B cell (primary cell): ENCODE measurements around the gene NSD1. TPM values are rescaled to one million over a fixed set of nuclear protein-coding genes. Genes with fewer than 3 reads are reported as not detected.

ENCODE experiments used
- ATAC-seq: fragments of 200-7000 bp; cut with Tn5 transposase; one replicate; pipeline ENCODE4 v1.10.0; 2021; ENCODE audit warnings: low read depth, mild to moderate bottlenecking, moderate number of reproducible peaks, moderate library complexity
- CTCF ChIA-PET: fragments of 350-600 bp; sonication (Branson Sonifier 250); formaldehyde crosslinking; loops from one replicate; lab custom pipeline; 2021; ENCODE audit warnings: antibody characterized with exemption, inconsistent platforms; lab: Charles Lee
- POLR2A ChIA-PET: fragments of 350-600 bp; sonication (Branson Sonifier 250); formaldehyde crosslinking; loops from one replicate; lab custom pipeline; 2021; ENCODE audit warnings: antibody characterized with exemption; lab: Charles Lee
- DNase-seq: peaks from one replicate; pipeline ENCODE4 v3.0.0; 2013
- H2AFZ ChIP-seq: 2 replicates; pipeline ENCODE4 v1.6.1; 2012; ENCODE audit warnings: mild to moderate bottlenecking, low read depth, low read length; ENCODE audit not compliant: insufficient read depth, poor library complexity, severe bottlenecking
- H3K27ac ChIP-seq, 2 donors: 1 replicate in 1 of 2; 2 replicates in 1 of 2; pipeline ENCODE4 v1.5.1; 2012 to 2013; ENCODE audit warnings: low read length in 2 of 2, mild to moderate bottlenecking in 2 of 2, moderate library complexity in 1 of 2
- H3K27me3 ChIP-seq, 4 experiments: fragments of 200-600 bp in 1 of 4; sonication (generic) in 1 of 4; replicated peaks in 1 of 4; 1 replicate in 2 of 4; 2 replicates in 2 of 4; pipeline versions ENCODE4 v1.6.1 to v1.7.0; 2013 to 2016; ENCODE audit warnings: low read length in 3 of 4, mild to moderate bottlenecking in 2 of 4, mixed read lengths in 1 of 4, moderate library complexity in 1 of 4; ENCODE audit not compliant: insufficient read depth in 4 of 4, control insufficient read depth in 3 of 4; ENCODE audit errors: control extremely low read depth in 1 of 4
- H3K36me3 ChIP-seq, 2 experiments: replicated peaks in 1 of 2; 1 replicate in 1 of 2; 2 replicates in 1 of 2; pipeline versions ENCODE4 v1.6.1 to v1.7.1; 2013; ENCODE audit warnings: low read length in 1 of 2; ENCODE audit not compliant: insufficient read depth in 2 of 2, control insufficient read depth in 1 of 2; ENCODE audit errors: control extremely low read depth in 1 of 2, extremely low read depth in 1 of 2
- H3K4me1 ChIP-seq, 2 donors: fragments of 200-600 bp in 1 of 2; sonication (generic) in 1 of 2; 1 replicate in 1 of 2; 2 replicates in 1 of 2; pipeline versions ENCODE4 v1.5.1 to v1.6.1; 2013 to 2017; ENCODE audit warnings: low read length in 2 of 2; ENCODE audit not compliant: control insufficient read depth in 2 of 2, insufficient read depth in 2 of 2
- H3K4me2 ChIP-seq: replicated peaks from 2 replicates; pipeline ENCODE3; 2012; ENCODE audit warnings: mild to moderate bottlenecking, low read depth, low read length; ENCODE audit not compliant: poor library complexity, severe bottlenecking
- H3K4me3 ChIP-seq, 5 experiments: fragments of 200-600 bp in 1 of 5; sonication (generic) in 1 of 5; 1 replicate in 3 of 5; 2 replicates in 2 of 5; pipeline versions ENCODE4 v1.5.1 to v1.7.0; 2011 to 2016; ENCODE audit warnings: low read length in 4 of 5, mild to moderate bottlenecking in 4 of 5, low read depth in 2 of 5, control low read depth in 1 of 5, moderate library complexity in 1 of 5; ENCODE audit not compliant: insufficient read depth in 1 of 5; ENCODE audit errors: control extremely low read depth in 1 of 5, extremely low read depth in 1 of 5
- H3K79me2 ChIP-seq: fragments of 200-600 bp; sonication (generic); one replicate; pipeline ENCODE4 v1.6.0; 2016; ENCODE audit warnings: low read length; ENCODE audit not compliant: control insufficient read depth, insufficient read depth
- H3K9ac ChIP-seq: fragments of 200-600 bp; sonication (generic); 2 replicates; pipeline ENCODE4 v1.6.1; 2017; ENCODE audit warnings: mild to moderate bottlenecking, low read length, moderate library complexity
- H3K9me3 ChIP-seq, 3 donors: one replicate each; pipeline versions ENCODE4 v1.6.1 to v1.7.1; 2013; ENCODE audit warnings: low read length in 2 of 3; ENCODE audit not compliant: control insufficient read depth in 2 of 3, insufficient read depth in 1 of 3; ENCODE audit errors: control extremely low read depth in 1 of 3
- H4K20me1 ChIP-seq: 2 replicates; pipeline ENCODE4 v1.6.0; 2012; ENCODE audit warnings: mild to moderate bottlenecking, low read length; ENCODE audit not compliant: insufficient read depth, control insufficient read depth, poor library complexity, severe bottlenecking
- H3K27ac Mint-ChIP-seq: one replicate; pipeline ENCODE4 v1.8.0; 2021; ENCODE audit warnings: mixed read lengths
- H3K27me3 Mint-ChIP-seq: one replicate; pipeline ENCODE4 v1.8.0; 2021; ENCODE audit warnings: mixed read lengths
- H3K4me1 Mint-ChIP-seq: one replicate; pipeline ENCODE4 v1.8.0; 2021; ENCODE audit warnings: mixed read lengths
- H3K4me3 Mint-ChIP-seq: one replicate; pipeline ENCODE4 v1.8.0; 2021; ENCODE audit warnings: mixed read lengths
- H3K9me3 Mint-ChIP-seq: one replicate; pipeline ENCODE4 v1.8.0; 2022; ENCODE audit warnings: mixed read lengths; ENCODE audit not compliant: insufficient read depth
- CTCF ChIP-seq: fragments of 200-600 bp; IDR thresholded peaks from one replicate; pipeline ENCODE4 v1.8.0; 2022; ENCODE audit warnings: antibody characterized with exemption, mild to moderate bottlenecking
- EZH2 ChIP-seq: IDR thresholded peaks from 2 replicates; pipeline ENCODE4 v1.6.1; 2012; ENCODE audit warnings: borderline replicate concordance, low read depth, mild to moderate bottlenecking, moderate library complexity, low read length; ENCODE audit not compliant: insufficient read depth, poor library complexity, severe bottlenecking
- WGBS: methylation state at CpG from one replicate; pipeline ENCODE4 v1.1.5; 2013; ENCODE audit warnings: missing lambda C conversion rate; ENCODE audit not compliant: insufficient coverage; 5-methylcytosine and 5-hydroxymethylcytosine counted together
- intact Hi-C: fragments of 100-400 bp; cut with micrococcal nuclease; formaldehyde crosslinking; loops from one replicate; pipeline ENCODE4 v1.10.0; 2022
- polyA minus RNA-seq: library from RNA; depleted of rRNA, polyadenylated mRNA; stranded (reverse); fragments of >200 nt; gene quantifications from 2 replicates; pipeline ENCODE4 v1.2.3, GENCODE V29; 2012
- polyA plus RNA-seq: library from polyadenylated mRNA; depleted of rRNA; stranded (reverse); fragments of >200 nt; gene quantifications from 2 replicates; pipeline ENCODE4 v1.2.3, GENCODE V29; 2012
- total RNA-seq, 2 donors: library from RNA; stranded (reverse); fragments of 120-200 nt in 1 of 2; gene quantifications; 1 replicate in 1 of 2; 2 replicates in 1 of 2; pipeline versions ENCODE4 v1.2.3 to v1.2.4, GENCODE V29; 2013 to 2022

NSD1 gene
- total RNA-seq (145 and 152 TPM in 2 replicates), polyA plus RNA-seq (10.8 and 13.7 TPM in 2 replicates), polyA minus RNA-seq (46.6 and 91.6 TPM in 2 replicates)
- 63.2 TPM for total RNA-seq (2013)

GRCh38 chr5:177133096-177133852 is at the start of gene NSD1:
Gene NSD1, plus strand, starts transcription at chr5:177133773. Its CDS starts 1,331 bp downstream, at chr5:177135104.
- peaks cover 8% of the 10 kb centered on the region for H4K20me1 ChIP-seq
- H3K4me3 ChIP-seq, result peak within 1 kb of the TSS; percentile 65 to 80 (median 74)
- POLR2A ChIA-PET, result interaction anchor here (0.5 to 2.1 kb wide), 9 partner anchors 7 to 1083 kb away, joined by 3 to 8 read pairs (median 3); partner anchors contain the start of gene MXD3
- 1% methylated on average over 88 of the region's 93 CpGs for WGBS
- Mint-ChIP-seq H3K4me3 (peak within 1 kb of the TSS; percentile 86), H3K4me1 (peaks cover 45% of the 10 kb centered on the region), H3K27ac (peak within 1 kb of the TSS; percentile 96), H3K27me3 (no peaks in the 10 kb centered on the region), H3K9me3 (no peaks in the 10 kb centered on the region)
- no peaks in the 10 kb centered on the region for H3K27me3 ChIP-seq
- peaks cover 0 to 25% of the 10 kb centered on the region in 2 experiments for H3K36me3 ChIP-seq
- H3K79me2 ChIP-seq, result peaks cover 14% of the 10 kb centered on the region
- H3K4me1 ChIP-seq, result peaks cover 33 to 50% of the 10 kb centered on the region in 2 donors
- DNase-seq, result peak; percentile 97
- intact Hi-C loops, result loop anchor here (1.0 to 2.0 kb wide), 4 partner anchors 19 to 224 kb away; partner anchors contain the start of genes LMAN2 and RGS14
- H3K4me2 ChIP-seq, result peak within 1 kb of the TSS; percentile 96
- H2AFZ ChIP-seq, result peak within 1 kb of the TSS; percentile 100
- ATAC-seq, result peak; percentile 79
- no peak for TF ChIP-seq CTCF
- TF ChIP-seq EZH2, result no peak
- H3K9me3 ChIP-seq, result peaks cover 0 to 2% (median 0%) of the 10 kb centered on the region in 3 donors
- CTCF ChIA-PET, result interaction anchor here (1.1 to 9.5 kb wide), 5 partner anchors 9 to 466 kb away, joined by 3 to 89 read pairs (median 5); partner anchors contain the start of gene B4GALT7
- peak within 1 kb of the TSS; percentile 91 to 92 for H3K27ac ChIP-seq
- peak within 1 kb of the TSS; percentile 79 for H3K9ac ChIP-seq
